SK-N-SH (cell line): ENCODE measurements around the gene ZNF682.
"Not testable (repeated sequence)": the region's sequence is repeated elsewhere in the genome, so short reads cannot be mapped to it uniquely, and the experiment has no call there.

Source experiments
- POLR2AphosphoS5 ChIP-seq: IDR thresholded peaks from 2 replicates; pipeline ENCODE4 v1.6.1; 2012; ENCODE audit warnings: low read depth, low read length
- YY1 ChIP-seq: IDR thresholded peaks from 2 replicates; pipeline ENCODE4 v1.4.0; 2012; ENCODE audit warnings: low read depth, mild to moderate bottlenecking
- TF ChIP-seq, protein P1 (sequence below): fragments of 200-600 bp; sonication (generic); IDR thresholded peaks from 2 replicates; pipeline ENCODE4 v1.6.1; 2017; ENCODE audit warnings: antibody characterized with exemption, mild to moderate bottlenecking, moderate library complexity

- TF ChIP-seq, protein P1, sequence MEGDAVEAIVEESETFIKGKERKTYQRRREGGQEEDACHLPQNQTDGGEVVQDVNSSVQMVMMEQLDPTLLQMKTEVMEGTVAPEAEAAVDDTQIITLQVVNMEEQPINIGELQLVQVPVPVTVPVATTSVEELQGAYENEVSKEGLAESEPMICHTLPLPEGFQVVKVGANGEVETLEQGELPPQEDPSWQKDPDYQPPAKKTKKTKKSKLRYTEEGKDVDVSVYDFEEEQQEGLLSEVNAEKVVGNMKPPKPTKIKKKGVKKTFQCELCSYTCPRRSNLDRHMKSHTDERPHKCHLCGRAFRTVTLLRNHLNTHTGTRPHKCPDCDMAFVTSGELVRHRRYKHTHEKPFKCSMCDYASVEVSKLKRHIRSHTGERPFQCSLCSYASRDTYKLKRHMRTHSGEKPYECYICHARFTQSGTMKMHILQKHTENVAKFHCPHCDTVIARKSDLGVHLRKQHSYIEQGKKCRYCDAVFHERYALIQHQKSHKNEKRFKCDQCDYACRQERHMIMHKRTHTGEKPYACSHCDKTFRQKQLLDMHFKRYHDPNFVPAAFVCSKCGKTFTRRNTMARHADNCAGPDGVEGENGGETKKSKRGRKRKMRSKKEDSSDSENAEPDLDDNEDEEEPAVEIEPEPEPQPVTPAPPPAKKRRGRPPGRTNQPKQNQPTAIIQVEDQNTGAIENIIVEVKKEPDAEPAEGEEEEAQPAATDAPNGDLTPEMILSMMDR = not testable (repeated sequence)
- not testable (repeated sequence) for TF ChIP-seq POLR2AphosphoS5, YY1
These were observed 73.2 kb downstream of the ZNF682 start for GRCh38 chr19:19966126-19966525.
